Stromal cell of bone marrow (primary cell): ENCODE measurements around the gene KCMF1.
A peak's percentile ranks its signal among the peaks of the same experiment; 100 is the strongest.

ENCODE experiments used
- DNase-seq: peaks from one replicate; pipeline ENCODE4 v3.0.0-alpha.2; 2012; ENCODE audit warnings: low read depth

KCMF1 gene

GRCh38 chr2:85078536-85078935, 107.6 kb downstream of the KCMF1 start:
- DNase-seq = no peak

DNA sequence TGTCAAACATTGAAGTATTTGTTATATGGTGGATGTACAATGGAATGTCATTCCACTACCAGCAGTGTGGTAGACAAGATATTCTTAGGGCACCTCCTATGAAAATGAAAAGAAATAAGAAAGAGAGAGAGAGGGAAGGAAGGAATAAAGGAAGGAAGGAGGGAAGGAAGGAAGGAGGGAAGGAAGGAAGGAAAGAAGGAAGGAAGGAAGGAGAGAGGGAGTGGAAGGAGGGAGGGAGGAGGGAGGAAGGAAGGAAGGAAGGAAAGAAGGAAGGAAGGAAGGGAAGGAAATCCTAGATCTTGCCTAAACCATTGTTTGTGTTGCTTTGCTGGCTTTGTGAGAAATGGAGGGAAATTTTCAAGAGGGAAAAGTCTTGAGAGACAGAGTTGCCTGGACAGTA, 112.1 kb downstream of the KCMF1 start:
- no peak for DNase-seq

- no peak for DNase-seq
Observed at GRCh38 chr2:85085563-85085962, 114.6 kb downstream of the KCMF1 start.

- DNase-seq = no peak
Observed at GRCh38 chr2:85087541-85087940, 116.6 kb downstream of the KCMF1 start.

GRCh38 chr2:85088921-85089320, 118.0 kb downstream of the KCMF1 start:
- DNase-seq = no peak

GRCh38 chr2:85089585-85089984, 118.6 kb downstream of the KCMF1 start:
- no peak for DNase-seq

GRCh38 chr2:85091838-85092237, 120.9 kb downstream of the KCMF1 start:
- no peak for DNase-seq

- peak; percentile 15 for DNase-seq
Observed at GRCh38 chr2:85095094-85095493, 124.1 kb downstream of the KCMF1 start.

GRCh38 chr2:85096616-85097015, 125.7 kb downstream of the KCMF1 start:
- no peak for DNase-seq

DNA sequence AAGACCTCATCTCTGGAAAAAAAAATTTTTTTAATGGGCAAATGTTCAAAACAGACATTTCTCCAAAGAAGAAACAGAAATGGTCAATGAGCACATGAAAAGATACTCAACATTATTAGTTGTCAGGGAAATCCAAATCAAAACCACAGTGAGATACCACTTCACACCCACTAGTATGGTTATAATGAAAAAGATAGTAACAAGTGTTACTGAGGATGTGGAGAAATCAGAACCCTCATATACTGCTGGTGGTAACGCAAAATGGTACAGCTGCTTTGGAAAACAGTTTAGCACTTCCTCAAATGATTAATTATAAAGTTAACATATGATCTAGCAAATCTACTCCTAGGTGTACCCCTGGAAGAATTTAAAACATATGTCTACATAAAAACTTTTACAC, 133.3 kb downstream of the KCMF1 start:
- DNase-seq = no peak

- no peak for DNase-seq
Observed at GRCh38 chr2:85106489-85107180, 135.7 kb downstream of the KCMF1 start.
